ENCODE measurements around the gene NCL.
"Not testable (repeated sequence)": the region's sequence is repeated elsewhere in the genome, so short reads cannot be mapped to it uniquely, and the experiment has no call there.

NCL gene

GRCh38 chr2:231427116-231427515, 37.2 kb downstream of the NCL start:
- DNase-seq = no peak

- no peak for DNase-seq
Observed at GRCh38 chr2:231425811-231426703, 38.2 kb downstream of the NCL start.

GRCh38 chr2:231425291-231425810, 38.9 kb downstream of the NCL start:
- DNase-seq = no peak

- DNase-seq = no peak
Observed at GRCh38 chr2:231423176-231423575, 41.1 kb downstream of the NCL start.

- no peak for DNase-seq
Observed at GRCh38 chr2:231422056-231422455, 42.2 kb downstream of the NCL start.

- DNase-seq = no peak
Observed at GRCh38 chr2:231421051-231421580, 43.2 kb downstream of the NCL start.

GRCh38 chr2:231418820-231419640, 45.3 kb downstream of the NCL start:
- DNase-seq = no peak

GRCh38 chr2:231415029-231415428, 49.3 kb downstream of the NCL start:
- no peak for DNase-seq

- DNase-seq = no peak
Observed at GRCh38 chr2:231413921-231414476, 50.3 kb downstream of the NCL start.

- no peak for DNase-seq
Observed at GRCh38 chr2:231413456-231413855, 50.8 kb downstream of the NCL start.

GRCh38 chr2:231412618-231412963, 51.7 kb downstream of the NCL start:
- DNase-seq = no peak

GRCh38 chr2:231411831-231412617, 52.3 kb downstream of the NCL start:
- no peak for DNase-seq

- no peak for DNase-seq
Observed at GRCh38 chr2:231411237-231411636, 53.0 kb downstream of the NCL start.

GRCh38 chr2:231410293-231411004, 53.8 kb downstream of the NCL start:
- DNase-seq = no peak

- DNase-seq = no peak
Observed at GRCh38 chr2:231409776-231410175, 54.5 kb downstream of the NCL start.

GRCh38 chr2:231408304-231408703, 56.0 kb downstream of the NCL start:
- not testable (repeated sequence) for DNase-seq

GRCh38 chr2:231407686-231408085, 56.6 kb downstream of the NCL start:
- DNase-seq = not testable (repeated sequence)

- not testable (repeated sequence) for DNase-seq
Observed at GRCh38 chr2:231405601-231406367, 58.5 kb downstream of the NCL start.

- DNase-seq = not testable (repeated sequence)
Observed at GRCh38 chr2:231404183-231404578, 60.1 kb downstream of the NCL start.
